Mesodermal cell (in vitro differentiated cells): ENCODE data around the gene MTREX.
A peak's percentile ranks its signal among the peaks of the same experiment; 100 is the strongest.

ENCODE experiments used
- H3K27ac ChIP-seq: 2 replicates; pipeline ENCODE4 v1.7.0; 2013; ENCODE audit warnings: mild to moderate bottlenecking, low read depth, low read length, moderate library complexity; ENCODE audit not compliant: severe bottlenecking
- H3K36me3 ChIP-seq: 2 replicates; pipeline ENCODE4 v1.7.1; 2013; ENCODE audit warnings: mild to moderate bottlenecking, low read length, moderate library complexity; ENCODE audit not compliant: control insufficient read depth, insufficient read depth
- H3K4me1 ChIP-seq: one replicate; pipeline ENCODE4 v1.7.1; 2013; ENCODE audit warnings: mild to moderate bottlenecking, low read length; ENCODE audit not compliant: insufficient read depth, control insufficient read depth, poor library complexity, severe bottlenecking
- H3K4me3 ChIP-seq: 2 replicates; pipeline ENCODE4 v1.7.0; 2013; ENCODE audit warnings: low read length, control low read depth, mild to moderate bottlenecking; ENCODE audit not compliant: insufficient read depth, poor library complexity, severe bottlenecking; ENCODE audit errors: extremely low read depth
- H3K9me3 ChIP-seq: 2 replicates; pipeline ENCODE4 v1.7.1; 2013; ENCODE audit warnings: mild to moderate bottlenecking, low read length, moderate library complexity; ENCODE audit not compliant: control insufficient read depth
- WGBS, 2 experiments: methylation state at CpG; one replicate each; pipeline ENCODE4 v1.1.5; 2013; ENCODE audit warnings: missing lambda C conversion rate in 2 of 2; ENCODE audit not compliant: insufficient coverage in 2 of 2; 5-methylcytosine and 5-hydroxymethylcytosine counted together

MTREX gene

DNA sequence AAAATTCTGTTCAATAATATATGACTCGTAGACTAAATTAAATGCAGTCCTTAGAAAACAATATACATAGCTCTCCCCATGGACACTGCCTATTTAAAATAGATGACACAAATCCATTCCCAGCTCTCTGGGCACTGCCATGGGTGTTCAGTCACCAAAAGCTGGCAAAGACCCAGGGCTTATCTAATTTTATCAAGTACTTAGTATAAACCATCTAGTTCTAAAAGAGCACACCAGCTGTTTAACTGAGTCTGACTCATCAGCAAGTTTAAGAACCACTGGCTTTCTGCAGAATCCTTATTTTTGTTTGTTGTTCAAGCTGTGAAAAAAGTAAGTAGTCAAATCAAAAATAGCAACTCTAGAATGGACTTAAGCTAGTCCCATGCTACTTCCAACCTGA lies 119.4 kb downstream of the MTREX start:
- H3K4me1 ChIP-seq: no peaks in the 10 kb centered on the region
- H3K27ac ChIP-seq: no peak overlapping the region
- no peak overlapping the region for H3K4me3 ChIP-seq
- peaks cover 10% of the 10 kb centered on the region for H3K9me3 ChIP-seq
- WGBS, 2 experiments: 86% methylated on average over 1 of the region's 1 CpG; no CpG with 5 or more reads in 1 of the 2 experiments
- peaks cover 89% of the 10 kb centered on the region for H3K36me3 ChIP-seq

DNA sequence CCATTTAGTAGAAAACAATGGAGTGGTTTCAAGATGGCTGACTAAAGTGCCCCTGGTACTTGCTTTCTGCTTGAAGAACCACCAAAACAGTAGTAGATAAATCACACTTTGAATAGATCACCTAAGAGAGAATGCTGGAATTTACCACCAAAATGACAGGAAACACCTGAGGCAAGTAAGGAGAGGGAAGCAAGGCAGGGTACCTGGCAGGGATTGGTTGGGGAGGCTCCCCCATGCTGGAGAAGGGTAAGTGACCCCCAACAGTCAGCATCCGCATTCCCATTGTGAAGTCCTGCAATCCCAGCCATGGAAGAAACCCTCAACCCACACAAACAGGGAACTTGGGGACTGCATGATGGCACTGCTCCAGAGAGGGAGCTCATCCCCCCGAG lies 121.4 kb downstream of the MTREX start:
- Histone ChIP-seq H3K4me1 (no peaks in the 10 kb centered on the region), H3K36me3 (peaks cover 80% of the 10 kb centered on the region), H3K4me3 (no peak overlapping the region), H3K9me3 (peaks cover 15% of the 10 kb centered on the region), H3K27ac (no peak overlapping the region)
- 0 to 100% methylated on average over 1 of the region's 2 CpGs for WGBS, 2 experiments

DNA sequence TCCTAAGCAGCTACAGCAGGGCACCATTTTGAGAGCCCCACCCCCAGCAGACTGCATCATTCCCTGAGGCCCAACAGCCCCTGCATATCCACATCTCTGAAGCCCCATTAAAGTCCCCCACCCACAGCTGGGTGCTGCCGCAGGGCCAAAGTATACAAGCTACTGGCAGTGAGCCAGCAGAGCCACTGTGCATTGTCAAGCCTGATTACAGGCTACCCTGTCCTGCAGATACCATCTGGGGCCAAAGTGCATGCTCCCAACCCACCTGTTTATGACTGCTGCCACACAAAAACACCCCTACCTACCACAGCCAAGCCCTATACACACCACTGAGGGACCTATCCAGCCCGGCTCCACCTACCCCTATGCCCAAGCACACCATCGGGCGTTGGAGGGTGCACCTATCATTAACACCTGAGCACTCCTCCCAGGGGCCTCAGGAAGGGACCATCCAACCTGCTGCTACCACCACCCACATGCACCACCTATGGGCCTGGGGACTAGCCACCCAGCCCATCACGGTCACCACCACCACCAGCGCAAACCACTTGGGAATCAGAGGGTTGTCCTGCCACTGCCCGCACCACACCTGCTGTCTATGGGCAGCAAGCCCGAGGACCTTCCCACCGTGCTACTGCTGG lies 121.9 kb downstream of the MTREX start:
- WGBS, 2 experiments: 94 to 100% methylated on average over 8 to 9 of the region's 9 CpGs
- Histone ChIP-seq H3K4me1 (no peaks in the 10 kb centered on the region), H3K27ac (no peak overlapping the region), H3K36me3 (peaks cover 80% of the 10 kb centered on the region), H3K9me3 (peaks cover 15% of the 10 kb centered on the region), H3K4me3 (no peak overlapping the region)

DNA sequence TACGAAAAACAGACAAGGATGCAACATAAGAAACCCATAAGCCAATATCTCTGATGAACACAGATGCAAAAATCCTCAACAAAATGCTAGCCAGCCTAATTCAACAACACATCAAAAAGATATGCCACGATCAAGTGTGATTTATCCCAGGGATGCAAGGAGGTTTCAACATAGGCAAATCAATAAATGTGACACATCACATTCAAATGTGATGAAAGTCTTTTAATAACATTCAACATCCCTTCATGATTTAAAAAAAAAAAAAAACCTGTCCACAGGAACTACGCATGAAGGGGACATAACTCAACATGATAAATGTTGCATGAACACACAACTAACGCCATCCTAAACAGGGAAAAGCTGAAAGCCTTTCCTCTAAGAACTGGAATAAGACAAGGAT lies 124.8 kb downstream of the MTREX start:
- H3K9me3 ChIP-seq: peaks cover 15% of the 10 kb centered on the region
- H3K36me3 ChIP-seq: peaks cover 64% of the 10 kb centered on the region
- H3K27ac ChIP-seq: no peak overlapping the region
- no peak overlapping the region for H3K4me3 ChIP-seq
- H3K4me1 ChIP-seq: peaks cover 2% of the 10 kb centered on the region
- WGBS, 2 experiments: 86 to 92% methylated on average over 3 of the region's 4 CpGs

DNA sequence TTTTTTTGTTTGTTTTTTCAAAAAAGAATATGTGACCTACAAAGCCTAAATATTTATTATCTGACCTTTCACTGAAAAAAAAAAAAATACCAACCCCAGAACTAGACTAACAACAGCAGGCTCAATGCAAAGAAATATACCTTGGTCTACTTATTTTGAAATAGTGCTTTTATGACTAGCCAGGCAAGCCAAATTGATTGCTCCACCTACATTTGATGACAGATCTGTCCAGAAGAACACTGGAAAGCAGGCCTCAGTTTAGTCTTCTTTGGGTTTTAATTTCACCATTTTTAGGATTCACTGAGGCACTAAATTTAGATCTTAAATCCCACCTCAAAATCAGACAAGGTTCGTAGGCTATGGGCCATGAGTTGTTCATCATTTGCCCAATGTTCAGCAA lies 129.7 kb downstream of the MTREX start:
- WGBS, 2 experiments: no CpG with 5 or more reads among the region's 1 CpG
- Histone ChIP-seq H3K4me1 (peaks cover 25% of the 10 kb centered on the region), H3K4me3 (no peak overlapping the region), H3K9me3 (peaks cover 5% of the 10 kb centered on the region), H3K27ac (peak overlapping the region; percentile 91), H3K36me3 (peaks cover 36% of the 10 kb centered on the region)

DNA sequence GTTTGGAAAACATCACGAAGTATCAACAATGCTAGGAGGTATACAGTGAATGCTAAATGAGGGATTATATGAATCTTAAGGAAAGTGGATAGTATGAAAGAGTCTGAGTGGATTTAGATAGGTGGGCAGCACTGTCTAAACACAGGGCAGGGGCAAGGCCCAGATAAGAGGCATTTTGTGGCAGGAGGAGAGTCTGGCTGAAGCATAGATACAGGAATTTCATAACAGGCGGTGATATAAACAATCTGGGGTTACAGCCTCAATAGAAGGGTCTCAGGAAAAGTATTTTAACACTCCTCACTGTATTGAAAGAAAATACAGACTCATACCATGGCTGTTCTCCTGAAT lies 130.0 kb downstream of the MTREX start:
- Histone ChIP-seq H3K36me3 (peaks cover 32% of the 10 kb centered on the region), H3K9me3 (peaks cover 3% of the 10 kb centered on the region), H3K4me3 (no peak overlapping the region), H3K27ac (peak overlapping the region; percentile 91), H3K4me1 (peaks cover 25% of the 10 kb centered on the region)
- 90 to 100% methylated on average over 2 of the region's 2 CpGs for WGBS, 2 experiments

DNA sequence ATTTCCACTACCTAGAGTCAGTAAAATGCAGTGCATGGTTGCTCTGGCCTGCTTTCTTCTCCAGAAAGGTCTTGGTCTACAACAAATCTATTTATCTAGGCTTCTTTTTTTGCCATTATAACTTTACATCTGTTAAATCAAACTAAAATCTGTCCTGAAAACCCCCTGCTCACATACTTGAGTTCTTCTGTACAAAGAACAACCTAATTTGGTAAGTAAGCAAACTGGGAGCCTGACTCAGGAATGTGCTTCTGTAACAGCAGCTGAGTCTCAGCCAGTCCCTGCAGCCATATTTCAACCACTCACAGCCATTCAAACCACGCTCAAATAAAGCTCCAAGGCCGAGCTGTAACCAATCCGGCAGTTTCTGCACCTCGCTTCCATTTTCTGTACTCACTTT lies 131.2 kb downstream of the MTREX start:
- no peaks in the 10 kb centered on the region for H3K9me3 ChIP-seq
- no peak overlapping the region for H3K4me3 ChIP-seq
- H3K36me3 ChIP-seq: peaks cover 29% of the 10 kb centered on the region
- peak overlapping the region; percentile 91 for H3K27ac ChIP-seq
- peaks cover 25% of the 10 kb centered on the region for H3K4me1 ChIP-seq
- 85 to 97% methylated on average over 4 of the region's 4 CpGs for WGBS, 2 experiments

DNA sequence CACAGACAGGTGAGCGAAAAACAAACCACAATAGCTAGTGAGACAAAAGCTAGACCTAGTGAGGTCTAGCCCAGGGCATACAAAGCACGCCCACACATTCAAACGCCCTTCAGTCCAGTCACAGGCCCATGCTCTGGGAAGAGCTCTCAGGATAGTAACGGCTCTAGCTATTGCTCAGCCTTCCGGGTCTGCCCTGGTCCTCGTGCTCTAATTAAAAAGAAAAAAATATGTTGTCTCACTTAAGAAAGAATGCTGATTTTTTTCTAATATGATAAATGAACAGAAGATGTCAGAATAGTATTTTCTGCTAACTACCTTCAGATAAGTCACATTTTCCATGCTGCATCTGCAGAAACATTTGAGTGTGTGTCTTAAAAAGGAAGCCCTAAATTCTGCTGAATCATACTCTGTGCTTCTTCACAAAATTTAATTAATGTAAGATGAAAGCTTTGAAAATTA lies 132.4 kb downstream of the MTREX start:
- WGBS, 2 experiments: 90 to 91% methylated on average over 3 of the region's 6 CpGs
- no peaks in the 10 kb centered on the region for H3K9me3 ChIP-seq
- H3K36me3 ChIP-seq: peaks cover 21% of the 10 kb centered on the region
- no peak overlapping the region for H3K4me3 ChIP-seq
- peak overlapping the region; percentile 91 for H3K27ac ChIP-seq
- H3K4me1 ChIP-seq: peaks cover 25% of the 10 kb centered on the region

DNA sequence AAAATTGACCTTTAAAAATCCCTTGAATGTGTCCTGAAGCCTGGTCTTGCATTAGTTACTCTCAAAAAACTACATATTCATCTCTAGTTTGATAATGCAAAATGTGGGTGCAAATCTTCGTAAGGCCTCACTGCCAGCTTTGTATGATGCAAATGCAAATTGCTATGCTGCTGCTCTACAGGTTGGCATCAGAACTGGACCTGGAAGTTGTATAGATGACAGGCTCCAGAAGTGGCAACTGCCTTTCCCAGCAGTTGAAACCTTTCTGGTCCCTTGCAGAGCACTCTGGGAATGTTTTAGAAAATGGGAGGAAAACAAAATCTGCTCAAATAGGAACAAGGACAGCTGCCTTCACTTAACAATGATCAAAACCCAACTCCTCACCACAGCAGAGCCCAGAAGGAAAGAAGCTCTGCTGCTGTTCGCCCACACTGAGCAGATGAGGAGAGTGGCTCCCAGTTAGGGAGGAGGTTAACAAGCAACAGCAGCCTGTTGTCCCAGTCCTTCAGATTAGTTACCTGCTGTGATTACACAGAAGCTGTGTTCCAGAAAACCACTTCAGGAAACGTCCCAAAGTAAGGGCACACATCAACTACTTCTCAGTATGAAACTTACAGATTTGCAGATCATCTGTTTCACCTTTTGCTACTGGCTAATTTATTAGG lies 133.4 kb downstream of the MTREX start:
- WGBS, 2 experiments: 66 to 80% methylated on average over 2 of the region's 3 CpGs
- Histone ChIP-seq H3K4me1 (peaks cover 25% of the 10 kb centered on the region), H3K27ac (no peak overlapping the region), H3K9me3 (no peaks in the 10 kb centered on the region), H3K4me3 (no peak overlapping the region), H3K36me3 (peaks cover 16% of the 10 kb centered on the region)

DNA sequence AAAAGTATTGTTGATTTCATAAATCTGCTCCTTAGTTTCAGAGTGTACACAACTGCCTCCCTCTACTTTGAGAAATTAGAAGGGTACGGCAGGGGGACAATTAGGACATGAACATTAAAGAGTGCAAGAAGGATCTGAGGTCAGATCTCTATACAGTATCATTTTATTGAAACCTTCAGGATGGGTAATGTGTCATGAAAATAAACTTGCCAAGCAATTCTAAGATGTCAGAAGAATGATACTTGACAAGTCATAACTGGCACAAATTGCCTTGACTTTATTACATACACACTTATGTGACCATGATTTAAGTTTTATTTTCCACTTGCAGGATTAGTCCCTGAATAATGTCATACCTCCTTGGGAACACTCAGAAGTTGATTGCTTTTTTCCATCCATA lies 134.2 kb downstream of the MTREX start:
- no peaks in the 10 kb centered on the region for H3K9me3 ChIP-seq
- WGBS, 2 experiments: no CpG with 5 or more reads among the region's 1 CpG
- H3K36me3 ChIP-seq: peaks cover 13% of the 10 kb centered on the region
- peaks cover 25% of the 10 kb centered on the region for H3K4me1 ChIP-seq
- H3K4me3 ChIP-seq: no peak overlapping the region
- no peak overlapping the region for H3K27ac ChIP-seq

DNA sequence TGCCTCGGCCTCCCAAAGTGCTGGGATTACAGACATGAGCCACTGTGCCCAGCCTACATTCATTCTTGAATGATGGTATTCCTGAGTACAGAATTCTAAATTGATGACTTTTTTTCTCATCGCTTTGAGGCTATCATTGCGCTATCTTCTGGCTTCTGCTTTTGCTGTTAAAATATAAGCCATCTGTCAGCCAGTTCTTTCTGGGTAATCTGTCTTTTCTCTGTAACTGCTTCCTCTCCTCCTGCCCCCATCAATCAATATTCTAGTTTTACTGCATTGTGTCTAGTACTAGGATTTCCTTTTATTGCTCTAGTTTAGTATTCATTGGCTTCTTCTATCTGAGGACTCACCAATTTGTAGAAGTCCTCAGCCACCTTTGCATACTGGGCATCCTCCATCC lies 138.0 kb downstream of the MTREX start:
- H3K4me3 ChIP-seq: no peak overlapping the region
- no peaks in the 10 kb centered on the region for H3K9me3 ChIP-seq
- WGBS, 2 experiments: 95 to 96% methylated on average over 3 of the region's 3 CpGs
- no peak overlapping the region for H3K27ac ChIP-seq
- H3K4me1 ChIP-seq: no peaks in the 10 kb centered on the region
- H3K36me3 ChIP-seq: no peaks in the 10 kb centered on the region
